HCT116 (cell line): ENCODE results near the gene PILRA. TPM values are rescaled to one million over a fixed set of nuclear protein-coding genes. Genes with fewer than 3 reads are reported as not detected.
A peak's percentile ranks its signal among the peaks of the same experiment; 100 is the strongest.
"Not testable (repeated sequence)": the region's sequence is repeated elsewhere in the genome, so short reads cannot be mapped to it uniquely, and the experiment has no call there.

Source experiments
- ATAC-seq: fragments of 200-7000 bp; cut with Tn5 transposase; 2 replicates; pipeline ENCODE4 v1.9.1; 2020; ENCODE audit warnings: mild to moderate bottlenecking, moderate library complexity
- BruUV-seq: library from RNA; stranded (reverse); fragments of 400-500 nt; replicated peaks from 2 replicates; lab custom pipeline; 2021; lab: Mats Ljungman, UMichigan
- CTCF ChIA-PET: fragments of 300-600 bp; sonication (Branson Sonifier 250); formaldehyde crosslinking; loops from one replicate; lab custom pipeline; 2021; ENCODE audit warnings: antibody characterized with exemption; lab: Charles Lee
- POLR2A ChIA-PET: fragments of 300-600, 350-600 bp; sonication (Branson Sonifier 250); formaldehyde crosslinking; loops from one replicate; lab custom pipeline; 2021; ENCODE audit warnings: antibody characterized with exemption; lab: Charles Lee
- RAD21 ChIA-PET, 2 experiments: fragments of 300-600 bp; sonication (Branson Sonifier 250); formaldehyde crosslinking; loops; one replicate each; lab custom pipeline; 2023; ENCODE audit warnings: low total read pairs in 2 of 2; ENCODE audit not compliant: uncharacterized antibody in 2 of 2, unreplicated experiment in 2 of 2, low non-redundant PET in 1 of 2; lab: Charles Lee
- DNase-seq: peaks from one replicate; pipeline ENCODE4 v3.0.0-alpha.2; 2010; ENCODE audit warnings: low read depth, low spot score
- H2AFZ ChIP-seq: fragments of 200-600 bp; shearing (Covaris generic), sonication (generic); 2 replicates; pipeline ENCODE4 v1.6.1; 2017; ENCODE audit warnings: low read depth, mixed run types, mixed read lengths, antibody characterized with exemption, low read length; ENCODE audit not compliant: poor library complexity, severe bottlenecking
- H3K27ac ChIP-seq: 2 replicates; pipeline ENCODE4 v1.5.1; 2012; ENCODE audit warnings: low read depth, low read length
- H3K27me3 ChIP-seq: fragments of 200-600 bp; sonication (generic); 2 replicates; pipeline ENCODE4 v1.6.1; 2016; ENCODE audit warnings: mixed run types, low read length, mixed read lengths; ENCODE audit not compliant: insufficient read depth
- H3K36me3 ChIP-seq, 2 experiments: fragments of 200-500 bp in 1 of 2; fragments of 200-600 bp in 1 of 2; sonication (Bioruptor generic) in 1 of 2; sonication (generic) in 1 of 2; 2 replicates each; pipeline versions ENCODE4 v1.5.1 to v1.6.1; 2014 to 2016; ENCODE audit warnings: low read length in 2 of 2, inconsistent platforms in 1 of 2, mixed read lengths in 1 of 2, mixed run types in 1 of 2; ENCODE audit not compliant: insufficient read depth in 2 of 2, control insufficient read depth in 1 of 2
- H3K4me1 ChIP-seq, 2 experiments: fragments of 200-600 bp in 1 of 2; sonication (generic) in 1 of 2; 2 replicates each; pipeline versions ENCODE4 v1.5.1 to v1.6.1; 2012 to 2017; ENCODE audit warnings: low read length in 2 of 2, inconsistent platforms in 1 of 2, mild to moderate bottlenecking in 1 of 2, mixed read lengths in 1 of 2, mixed run types in 1 of 2, moderate library complexity in 1 of 2; ENCODE audit not compliant: insufficient read depth in 2 of 2, control insufficient read depth in 1 of 2
- H3K4me2 ChIP-seq: fragments of 200-600 bp; sonication (generic); 2 replicates; pipeline ENCODE4 v1.6.1; 2017; ENCODE audit warnings: mixed run types, low read length, mixed read lengths
- H3K4me3 ChIP-seq, 2 experiments: fragments of 200-600 bp in 1 of 2; sonication (generic) in 1 of 2; replicated peaks in 1 of 2; 2 replicates each; pipeline ENCODE4 v1.5.1; 2011 to 2016; ENCODE audit warnings: low read length in 2 of 2, control low read depth in 1 of 2, low read depth in 1 of 2, mild to moderate bottlenecking in 1 of 2, mixed read lengths in 1 of 2, mixed run types in 1 of 2
- H3K79me2 ChIP-seq: fragments of 200-600 bp; sonication (generic); 2 replicates; pipeline ENCODE4 v1.6.1; 2017; ENCODE audit warnings: mild to moderate bottlenecking, mixed run types, low read length, moderate library complexity, mixed read lengths; ENCODE audit not compliant: insufficient read depth
- H3K9ac ChIP-seq: fragments of 200-600 bp; sonication (generic); 2 replicates; pipeline ENCODE4 v1.6.1; 2016; ENCODE audit warnings: low read length, mixed read lengths
- H3K9me2 ChIP-seq: fragments of 200-600 bp; sonication (generic), shearing (Covaris generic); 2 replicates; pipeline ENCODE4 v1.6.1; 2017; ENCODE audit warnings: mixed run types, mild to moderate bottlenecking, moderate library complexity; ENCODE audit not compliant: insufficient read depth
- H3K9me3 ChIP-seq, 2 experiments: fragments of 200-500 bp in 1 of 2; fragments of 200-600 bp in 1 of 2; sonication (Bioruptor generic) in 1 of 2; sonication (generic) in 1 of 2; 2 replicates each; pipeline ENCODE4 v1.6.1; 2014 to 2017; ENCODE audit warnings: low read length in 2 of 2, mixed read lengths in 2 of 2, inconsistent platforms in 1 of 2, low read depth in 1 of 2, mild to moderate bottlenecking in 1 of 2, mixed run types in 1 of 2, moderate library complexity in 1 of 2; ENCODE audit not compliant: control insufficient read depth in 1 of 2, insufficient read depth in 1 of 2
- H4K20me1 ChIP-seq: fragments of 200-600 bp; sonication (generic), shearing (Covaris generic); 2 replicates; pipeline ENCODE4 v1.6.1; 2017; ENCODE audit warnings: mixed run types, mild to moderate bottlenecking, moderate library complexity; ENCODE audit not compliant: insufficient read depth
- CEBPB ChIP-seq: IDR thresholded peaks from 2 replicates; pipeline ENCODE4 v1.6.1; 2012; ENCODE audit warnings: low read depth
- ELF1 ChIP-seq: IDR thresholded peaks from 2 replicates; pipeline ENCODE4 v1.6.1; 2012; ENCODE audit warnings: low read depth, borderline replicate concordance
- EZH2 ChIP-seq: fragments of 200-600 bp; sonication (generic); IDR thresholded peaks from 2 replicates; pipeline ENCODE4 v1.6.1; 2017; ENCODE audit warnings: antibody characterized with exemption, mixed run types
- POLR2AphosphoS5 ChIP-seq: IDR thresholded peaks from 2 replicates; pipeline ENCODE4 v1.6.1; 2011; ENCODE audit warnings: mild to moderate bottlenecking, low read depth, low read length, moderate library complexity
- SRF ChIP-seq: IDR thresholded peaks from 2 replicates; pipeline ENCODE4 v1.6.1; 2012; ENCODE audit warnings: low read depth
- TCF7L2 ChIP-seq: IDR thresholded peaks from 2 replicates; pipeline ENCODE4 v1.7.0; 2011; ENCODE audit warnings: borderline replicate concordance, inconsistent platforms; ENCODE audit not compliant: insufficient read depth, insufficient read length; ENCODE audit errors: extremely low read depth
- YY1 ChIP-seq: IDR thresholded peaks from 2 replicates; pipeline ENCODE4 v1.6.1; 2011; ENCODE audit warnings: low read length, low read depth, moderate library complexity, mild to moderate bottlenecking; ENCODE audit not compliant: insufficient replicate concordance; ENCODE audit errors: extremely low read depth
- intact Hi-C: fragments of 100-400 bp; cut with micrococcal nuclease; formaldehyde crosslinking; loops from 2 replicates; pipeline ENCODE4 v1.10.0; 2022
- total RNA-seq: library from RNA; stranded (reverse); gene quantifications from one replicate; pipeline ENCODE4 v1.2.1, GENCODE V29; 2021; ENCODE audit not compliant: unreplicated experiment
- TF ChIP-seq, protein P1 (sequence below): IDR thresholded peaks from 2 replicates; pipeline ENCODE4 v1.6.1; 2012
- TF ChIP-seq, protein P2 (sequence below): IDR thresholded peaks from 2 replicates; pipeline ENCODE4 v1.6.1; 2012

The PILRA gene
- total RNA-seq, 1 experiment from 2014 or later = 1.8 TPM

DNA sequence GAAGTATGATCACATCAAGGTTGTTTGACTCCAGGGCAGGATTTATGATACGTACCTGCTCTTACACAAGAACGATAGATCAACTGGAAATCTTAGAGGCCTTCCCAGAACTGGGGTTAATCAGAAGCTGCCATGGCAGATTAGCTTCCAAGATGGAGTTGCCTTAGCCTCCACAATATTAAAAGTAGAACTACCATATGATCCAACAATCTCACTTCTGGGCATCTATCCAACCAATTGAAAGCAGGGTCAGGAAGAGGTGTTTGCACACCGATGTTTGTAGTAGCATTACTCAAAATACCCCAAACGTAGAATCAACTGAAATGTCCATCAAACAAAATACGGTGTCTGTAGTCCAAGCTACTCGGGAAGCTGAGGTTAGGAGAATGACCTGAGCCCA, 8.8 kb upstream of the PILRA start:
- RAD21 ChIA-PET = no interaction called here
- intact Hi-C loops = no loop called here
- Histone ChIP-seq H3K9me3 (no peaks in the 10 kb centered on the region), H3K27me3 (no peaks in the 10 kb centered on the region), H3K4me2 (no peak overlapping the region), H3K9ac (no peak overlapping the region), H3K27ac (no peak overlapping the region), H3K4me3 (no peak overlapping the region), H3K79me2 (no peaks in the 10 kb centered on the region), H3K36me3 (peaks cover 17 to 26% of the 10 kb centered on the region in 2 experiments), H3K9me2 (no peaks in the 10 kb centered on the region), H4K20me1 (no peaks in the 10 kb centered on the region)
- no peak for ATAC-seq
- CTCF ChIA-PET = no interaction called here
- no TSS peak for BruUV-seq
- DNase-seq = no peak
- TF ChIP-seq ELF1 (no peak), EZH2 (no peak), YY1 (no peak), TCF7L2 (no peak), CEBPB (no peak), POLR2AphosphoS5 (0 out of 2 replicates have a peak, but pooled peaks have one; percentile 28), SRF (no peak)
- TF ChIP-seq, protein P1, sequence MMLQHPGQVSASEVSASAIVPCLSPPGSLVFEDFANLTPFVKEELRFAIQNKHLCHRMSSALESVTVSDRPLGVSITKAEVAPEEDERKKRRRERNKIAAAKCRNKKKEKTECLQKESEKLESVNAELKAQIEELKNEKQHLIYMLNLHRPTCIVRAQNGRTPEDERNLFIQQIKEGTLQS = no peak
- TF ChIP-seq, protein P2, sequence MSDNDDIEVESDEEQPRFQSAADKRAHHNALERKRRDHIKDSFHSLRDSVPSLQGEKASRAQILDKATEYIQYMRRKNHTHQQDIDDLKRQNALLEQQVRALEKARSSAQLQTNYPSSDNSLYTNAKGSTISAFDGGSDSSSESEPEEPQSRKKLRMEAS = no peak
- TF ChIP-seq, all 23 proteins: peak for 1
- H3K4me1 ChIP-seq = no peaks in the 10 kb centered on the region
- no peak overlapping the region for H2AFZ ChIP-seq
- POLR2A ChIA-PET = no interaction called here

DNA sequence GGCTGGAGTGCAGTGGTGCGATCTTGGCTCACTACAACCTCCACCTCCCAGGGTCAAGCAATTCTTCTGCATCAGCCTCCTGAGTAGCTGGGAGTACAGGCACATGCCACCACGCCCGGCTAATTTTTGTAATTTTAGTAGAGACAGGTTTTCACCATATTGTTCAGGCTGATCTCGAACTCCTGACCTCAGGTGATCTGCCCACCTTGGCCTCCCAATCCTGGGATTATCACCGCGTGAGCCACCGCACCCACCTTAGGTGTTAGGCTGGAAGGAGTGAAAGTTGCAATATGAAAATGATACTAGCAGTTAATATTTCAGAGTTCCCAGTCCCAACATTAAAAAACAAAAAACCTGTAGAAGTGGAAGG, 7.3 kb upstream of the PILRA start:
- BruUV-seq, H3K9ac ChIP-seq, H3K9me3 ChIP-seq, H3K4me1 ChIP-seq, H3K79me2 ChIP-seq, H2AFZ ChIP-seq, H3K4me2 ChIP-seq, DNase-seq, ATAC-seq, CTCF ChIA-PET, POLR2A ChIA-PET, H3K9me2 ChIP-seq, H3K27ac ChIP-seq, H3K4me3 ChIP-seq, intact Hi-C loops, H3K27me3 ChIP-seq, H4K20me1 ChIP-seq: not testable (repeated sequence)
- RAD21 ChIA-PET = interaction anchor here in 1 of 2 experiments (0.6 kb wide), 1 partner anchor 198 kb away, joined by 3 read pairs; no protein-coding TSS in a partner anchor
- H3K36me3 ChIP-seq = peaks cover 8 to 19% of the 10 kb centered on the region in 2 experiments; a peak in 2 of 4 replicates
